UCSD-AML1 (cell line): Measurements from ENCODE around the gene GRM4.
"Not testable (repeated sequence)": the region's sequence is repeated elsewhere in the genome, so short reads cannot be mapped to it uniquely, and the experiment has no call there.

ENCODE experiments used
- DNase-seq: peaks from one replicate; lab custom pipeline; 2025; ENCODE audit not compliant: unreplicated experiment; lab: John Stamatoyannopoulos, UW

GRM4 gene

DNA sequence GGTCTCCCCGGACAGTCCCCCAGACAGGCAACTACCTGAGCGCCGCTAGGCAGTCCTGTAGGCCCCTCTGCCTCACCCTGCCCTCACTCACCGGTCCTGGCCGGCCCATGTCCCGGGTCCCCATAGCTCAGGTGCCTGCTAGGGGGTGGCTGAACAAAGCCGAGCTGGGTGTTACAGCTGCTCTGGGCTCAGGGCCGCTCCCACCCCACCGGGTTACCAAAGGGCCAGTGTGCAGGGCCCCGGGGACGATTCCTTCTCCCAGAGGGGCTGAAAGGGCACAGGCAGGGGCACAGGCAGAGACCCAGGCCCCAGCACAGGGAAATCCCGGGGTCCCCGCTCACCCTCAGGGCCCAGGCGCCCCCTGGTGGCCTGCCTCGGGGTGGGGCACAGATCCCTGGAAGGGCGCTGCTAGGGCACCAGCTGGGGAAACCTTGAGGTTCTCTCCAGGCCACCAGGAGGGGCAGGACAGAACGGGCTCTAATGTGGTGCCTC lies 118.4 kb downstream of the GRM4 start:
- DNase-seq, result peak; percentile 64

DNA sequence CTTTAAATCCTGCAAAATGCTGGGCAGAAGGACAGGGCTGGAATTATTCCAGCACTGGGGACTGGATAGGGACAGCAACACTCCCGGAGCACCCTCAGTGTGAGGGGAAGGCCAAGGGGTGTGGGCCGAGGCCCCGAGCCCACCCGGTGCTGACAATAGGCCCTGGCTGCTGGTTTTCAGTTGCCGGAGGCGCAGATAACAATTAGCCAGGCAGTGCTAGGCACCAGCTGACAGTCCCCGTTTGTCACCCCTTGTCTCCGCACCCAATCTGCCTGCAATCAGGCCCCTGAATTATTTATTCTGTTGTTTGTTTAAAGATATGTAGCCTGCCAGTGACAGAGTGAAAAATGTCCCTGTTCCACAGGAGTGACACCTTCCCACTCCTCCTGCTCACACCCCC lies 120.0 kb downstream of the GRM4 start:
- no peak for DNase-seq

DNA sequence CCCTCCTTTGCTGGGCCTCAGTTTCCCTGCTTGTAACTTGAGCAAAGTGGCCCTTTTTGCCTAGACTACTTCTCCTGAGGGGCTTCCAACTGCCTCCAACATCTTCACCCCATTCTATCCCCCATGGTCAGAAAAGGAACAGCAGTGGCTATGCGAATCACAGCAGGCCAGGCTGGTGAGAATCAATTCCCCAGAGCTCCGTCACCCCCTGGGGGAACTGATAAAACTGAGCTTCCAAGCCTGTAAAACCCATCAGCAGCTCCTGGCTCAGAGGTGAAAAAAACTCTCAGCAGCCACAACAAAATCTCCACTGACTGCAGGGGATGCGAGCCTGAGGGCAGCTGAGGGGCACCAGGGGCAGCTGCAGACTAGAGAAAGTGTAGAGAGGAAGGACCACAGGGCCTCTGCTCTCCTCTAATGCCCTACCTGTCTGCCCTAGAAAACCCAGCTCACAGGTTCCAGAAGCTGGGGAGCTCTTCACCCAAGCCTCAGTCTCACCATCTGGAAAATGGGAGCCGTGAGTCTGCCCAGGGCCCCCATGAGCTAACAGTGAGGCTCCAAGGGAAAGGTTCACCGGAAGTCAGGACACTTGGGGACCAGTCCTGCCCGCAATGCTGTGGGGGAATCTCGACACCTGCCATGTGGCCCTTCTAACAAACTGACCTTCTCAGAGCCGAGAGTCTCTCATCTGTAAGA lies 120.6 kb downstream of the GRM4 start:
- no peak for DNase-seq

DNA sequence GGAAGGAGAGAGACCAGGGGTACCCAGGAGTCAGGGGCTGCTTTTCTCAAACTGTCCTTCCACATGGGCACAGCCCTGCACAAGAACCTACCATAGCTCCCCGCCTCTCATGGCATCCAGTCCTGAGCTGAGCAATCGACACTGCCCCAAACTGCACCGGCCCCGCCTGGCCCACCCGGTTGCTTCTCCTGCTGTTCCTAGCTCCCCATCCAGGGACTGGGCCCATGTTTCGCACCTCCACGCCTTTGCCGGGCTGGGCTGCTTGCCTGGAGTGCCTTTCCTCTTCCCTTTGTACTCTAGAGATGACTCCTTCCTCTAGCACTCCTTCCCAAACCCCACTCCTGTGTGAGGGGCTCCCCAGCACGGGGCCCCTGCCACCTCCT lies 123.0 kb downstream of the GRM4 start:
- no peak for DNase-seq

DNA sequence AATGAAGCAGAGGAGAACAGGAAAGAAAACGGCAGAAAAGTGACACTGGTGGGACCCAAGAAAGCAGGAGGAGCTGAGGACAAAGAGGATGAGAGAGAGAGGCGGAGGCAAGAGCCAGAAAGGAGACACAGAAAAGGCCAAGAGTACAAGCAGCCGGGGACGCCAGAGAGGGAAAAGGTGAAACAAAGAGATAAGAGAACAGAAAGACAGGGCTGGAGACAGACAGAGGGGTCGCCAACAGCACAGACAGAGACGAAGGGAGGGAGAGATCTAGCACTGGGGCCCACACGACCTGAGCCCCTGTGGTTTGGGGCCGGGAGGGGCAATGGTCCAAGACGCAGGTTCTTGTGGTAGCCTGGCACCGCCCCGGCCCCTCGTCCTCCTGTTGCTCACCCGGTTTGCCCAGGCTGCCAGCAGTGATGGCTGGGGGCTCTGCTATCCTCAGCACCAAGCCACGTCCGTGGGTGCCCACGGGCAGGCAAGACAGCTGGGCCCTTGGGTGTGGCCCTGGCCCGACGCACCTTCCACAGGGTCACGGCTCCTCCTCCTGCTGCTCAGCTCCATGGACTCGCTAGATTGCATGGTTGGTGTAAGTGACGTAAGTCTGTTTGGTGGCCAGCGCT lies 123.5 kb downstream of the GRM4 start:
- no peak for DNase-seq

DNA sequence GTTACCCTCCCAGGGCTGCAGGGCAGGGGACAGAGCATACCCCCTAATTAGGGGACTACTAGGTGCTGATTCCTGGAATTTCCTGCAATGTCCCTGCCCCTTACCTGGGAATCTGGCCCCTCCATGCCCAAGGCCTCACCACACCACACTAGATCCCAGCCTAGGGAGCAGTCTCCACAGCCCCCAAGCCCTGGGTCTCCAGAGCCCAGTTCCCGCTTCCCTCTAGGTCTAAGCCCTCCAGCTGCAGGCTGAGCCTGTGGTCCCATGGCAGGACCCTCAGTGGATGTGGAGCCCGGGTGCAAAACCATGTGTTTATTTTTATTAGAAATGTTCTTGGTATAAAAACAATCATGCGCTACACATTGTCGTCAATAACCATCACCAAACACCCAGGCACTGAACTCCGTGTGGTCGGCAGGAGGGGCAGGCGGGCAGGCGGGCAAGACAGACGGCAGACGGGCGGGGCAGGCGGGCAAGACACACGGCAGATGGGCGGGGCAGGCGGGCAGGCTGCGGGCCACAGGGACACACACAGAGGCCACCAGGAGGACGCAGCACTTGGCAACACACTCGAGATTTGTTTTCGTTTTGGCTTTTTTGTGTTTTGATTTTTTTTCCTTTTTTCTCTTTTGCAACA lies 124.2 kb downstream of the GRM4 start:
- no peak for DNase-seq

DNA sequence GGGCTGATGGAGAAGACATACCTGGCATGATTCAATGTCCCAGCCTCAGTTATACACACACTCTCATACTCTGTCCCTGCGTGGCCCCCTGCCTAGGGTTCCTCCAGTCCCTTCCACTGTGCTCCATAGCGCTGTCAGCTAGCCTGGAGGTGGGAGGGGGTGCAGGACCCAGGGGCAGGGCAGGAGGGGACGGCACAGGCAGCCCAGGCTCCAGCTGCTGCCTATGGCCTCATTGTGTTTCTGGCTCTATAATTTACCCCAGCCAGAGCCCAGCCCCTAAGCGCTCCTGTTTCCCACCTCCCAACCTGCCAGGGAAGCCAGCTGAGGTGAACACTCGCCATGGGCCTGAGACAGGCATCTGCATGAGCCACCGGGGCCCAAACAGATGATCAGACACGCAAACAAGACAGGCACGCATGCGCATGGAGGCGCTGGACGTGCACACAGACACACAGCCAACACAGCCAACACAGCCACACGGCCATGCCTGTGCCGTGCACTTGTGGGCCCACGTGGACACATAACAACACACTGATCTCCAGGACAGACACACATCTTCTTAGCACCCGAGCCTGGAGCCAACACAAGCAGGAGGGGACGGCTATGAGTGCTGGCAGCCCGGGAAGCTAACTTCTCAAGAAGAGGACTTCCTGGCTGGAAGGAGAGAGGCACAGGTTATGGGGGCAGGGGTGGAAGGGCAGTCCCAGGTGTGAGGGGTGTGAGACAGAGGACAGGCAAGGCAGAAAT lies 124.9 kb downstream of the GRM4 start:
- DNase-seq, result no peak

DNA sequence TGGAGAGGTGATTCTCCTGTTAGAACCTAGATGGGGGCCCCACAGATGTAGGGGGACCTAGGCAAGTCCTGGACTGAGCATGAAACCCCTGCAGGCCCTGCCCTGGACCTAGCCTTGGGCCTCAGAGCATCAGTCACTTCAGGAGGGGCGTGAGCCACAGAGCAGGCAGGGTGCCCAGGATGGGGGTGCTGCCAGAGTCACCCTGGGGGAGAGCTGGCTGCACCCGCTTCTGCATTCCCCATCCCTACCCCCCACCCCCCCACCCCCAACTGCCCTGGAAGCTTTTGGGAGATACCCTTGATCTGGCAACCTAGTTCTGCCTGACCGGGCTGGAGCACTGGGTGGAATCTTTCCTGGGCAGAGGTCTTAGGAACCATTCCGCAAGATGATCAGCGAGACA lies 125.6 kb downstream of the GRM4 start:
- no peak for DNase-seq

DNA sequence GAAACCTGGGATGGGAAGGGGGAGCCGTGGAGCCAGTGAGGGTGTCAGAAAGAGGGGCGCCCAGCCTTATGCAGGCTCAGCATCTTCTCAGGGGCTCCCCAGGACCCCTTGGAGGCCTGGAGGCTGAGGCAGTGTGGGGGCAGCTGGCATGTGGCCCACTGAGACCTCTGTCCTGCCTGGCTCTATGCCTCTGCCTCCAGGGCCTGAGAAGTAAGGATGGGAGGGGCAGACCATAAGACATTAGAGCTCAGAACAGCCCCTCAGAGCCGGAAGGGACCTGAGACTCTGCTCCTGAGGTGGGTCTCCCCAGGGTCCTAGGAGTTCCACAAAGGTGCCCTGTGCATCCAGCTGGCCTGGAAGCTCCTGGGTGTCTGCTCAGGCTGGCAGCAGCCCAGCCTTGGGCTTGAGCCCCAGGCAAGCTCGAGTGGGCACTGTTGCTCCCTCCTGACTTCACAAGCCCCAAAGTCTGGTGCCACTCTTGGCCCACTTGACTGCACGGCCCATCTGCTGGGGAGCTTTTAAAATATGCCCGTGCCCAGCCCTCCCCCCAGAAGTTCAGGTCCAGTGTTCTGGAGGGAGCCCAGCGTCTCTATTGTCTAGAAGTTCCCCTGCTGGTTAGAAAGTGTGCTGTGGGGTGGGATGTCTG lies 126.8 kb downstream of the GRM4 start:
- no peak for DNase-seq

DNA sequence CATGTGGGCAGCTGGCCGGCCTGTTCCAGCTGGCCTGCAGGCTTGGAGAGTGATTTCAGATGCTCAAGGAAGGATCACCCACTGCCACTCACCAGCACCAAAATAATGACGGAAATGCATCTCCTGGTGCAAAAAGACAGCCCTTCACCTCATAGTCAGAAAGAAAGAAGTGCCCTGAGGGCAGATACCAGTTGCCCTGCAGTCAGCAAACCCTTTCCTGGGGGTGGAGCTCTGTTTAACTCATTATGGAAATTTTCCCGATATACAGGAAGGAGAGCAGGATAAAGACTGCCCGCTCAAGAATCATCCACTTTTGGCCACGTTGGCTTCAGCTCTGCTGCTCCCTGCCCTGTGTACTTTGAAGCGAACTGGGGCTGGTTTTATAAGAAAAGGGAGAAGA lies 127.9 kb downstream of the GRM4 start:
- no peak for DNase-seq

DNA sequence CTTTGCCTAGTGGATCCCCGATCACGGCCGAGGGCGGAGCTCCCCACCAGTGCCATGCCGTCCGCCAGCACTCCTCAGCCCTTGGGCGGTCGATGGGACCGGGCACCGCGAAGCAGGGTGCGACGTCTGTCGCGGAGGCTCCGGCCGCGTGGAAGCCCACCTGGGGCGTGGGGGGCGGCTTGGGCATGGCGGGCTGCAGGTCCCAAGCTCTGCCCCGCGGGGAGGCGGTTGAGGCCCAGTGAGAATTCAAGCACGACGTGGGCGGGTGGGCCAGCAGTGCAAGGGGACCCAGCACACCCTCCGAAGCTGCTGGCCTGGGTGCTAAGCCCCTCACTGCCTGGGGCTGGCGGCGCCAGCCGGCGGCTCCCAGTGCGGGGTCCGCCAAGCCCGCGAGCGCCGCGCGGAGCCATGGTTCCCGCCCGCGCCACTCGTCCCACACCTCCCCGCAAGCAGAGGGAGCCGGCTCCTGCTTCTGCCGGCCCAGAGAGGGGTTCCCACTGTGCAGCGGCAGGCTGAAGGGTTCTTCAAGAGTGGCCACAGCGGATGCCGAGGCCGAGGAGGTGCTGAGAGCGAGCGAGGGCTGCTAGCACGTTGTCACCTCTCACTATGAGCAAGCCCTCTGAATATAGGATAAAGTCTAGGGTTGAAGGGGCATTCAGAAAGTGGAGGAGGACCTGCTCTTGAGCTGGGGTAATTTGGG lies 128.6 kb downstream of the GRM4 start:
- DNase-seq, result no peak

DNA sequence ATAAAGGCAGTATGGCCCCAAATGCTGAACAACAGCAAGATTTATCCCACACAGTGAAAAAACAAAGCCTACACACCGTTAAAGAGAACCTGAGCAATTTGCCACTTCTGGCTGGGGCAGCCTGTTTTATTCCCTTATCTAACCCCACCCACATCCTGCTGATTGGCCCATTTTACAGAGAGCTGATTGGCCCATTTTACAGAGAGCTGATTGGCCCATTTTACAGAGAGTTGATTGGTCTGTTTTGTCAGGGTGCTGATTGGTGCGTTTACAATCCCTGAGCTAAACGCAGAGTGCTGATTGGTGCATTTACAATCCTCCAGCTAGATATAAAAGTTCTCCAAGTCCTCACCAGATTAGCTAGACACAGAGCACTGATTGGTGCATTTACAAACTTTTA lies 129.3 kb downstream of the GRM4 start:
- DNase-seq, result not testable (repeated sequence)

DNA sequence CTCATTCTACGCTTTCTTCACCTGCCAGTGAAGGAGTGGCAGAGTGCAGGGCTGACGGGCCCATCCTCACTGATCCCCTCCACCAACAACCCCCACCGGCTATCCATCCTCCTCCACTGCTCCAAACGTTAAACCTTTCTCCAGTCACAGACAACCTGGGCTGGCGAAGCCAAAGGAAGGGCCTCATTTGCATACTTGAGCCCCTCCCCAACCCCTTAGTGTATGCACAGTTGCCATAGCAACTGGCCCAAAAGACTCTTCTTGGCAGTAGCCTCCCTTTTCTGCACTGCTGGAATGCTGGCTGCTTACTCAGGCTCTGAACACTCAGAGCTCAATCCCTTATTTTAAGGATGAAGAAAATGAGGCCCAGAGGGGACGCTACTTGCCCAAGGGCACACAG lies 130.3 kb downstream of the GRM4 start:
- DNase-seq, result no peak

DNA sequence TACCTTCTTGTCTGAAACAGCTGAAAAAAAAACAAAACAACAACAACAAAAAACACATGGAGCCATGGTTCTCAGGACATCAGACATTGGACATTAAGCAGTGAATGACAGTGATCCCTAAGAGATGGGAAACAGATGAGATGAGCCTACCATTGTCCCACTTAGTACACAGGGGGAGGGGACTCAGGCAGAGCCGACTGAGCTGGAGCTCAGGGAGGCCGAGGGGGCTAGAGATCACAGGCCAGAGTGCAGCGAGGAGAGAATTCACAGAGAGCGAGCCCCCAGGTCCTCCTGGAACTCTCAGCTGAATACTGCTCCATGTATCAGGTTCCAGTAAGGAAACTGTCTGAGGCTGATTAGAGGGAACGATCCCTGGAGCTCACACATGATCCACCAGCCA lies 134.6 kb downstream of the GRM4 start:
- no peak for DNase-seq

DNA sequence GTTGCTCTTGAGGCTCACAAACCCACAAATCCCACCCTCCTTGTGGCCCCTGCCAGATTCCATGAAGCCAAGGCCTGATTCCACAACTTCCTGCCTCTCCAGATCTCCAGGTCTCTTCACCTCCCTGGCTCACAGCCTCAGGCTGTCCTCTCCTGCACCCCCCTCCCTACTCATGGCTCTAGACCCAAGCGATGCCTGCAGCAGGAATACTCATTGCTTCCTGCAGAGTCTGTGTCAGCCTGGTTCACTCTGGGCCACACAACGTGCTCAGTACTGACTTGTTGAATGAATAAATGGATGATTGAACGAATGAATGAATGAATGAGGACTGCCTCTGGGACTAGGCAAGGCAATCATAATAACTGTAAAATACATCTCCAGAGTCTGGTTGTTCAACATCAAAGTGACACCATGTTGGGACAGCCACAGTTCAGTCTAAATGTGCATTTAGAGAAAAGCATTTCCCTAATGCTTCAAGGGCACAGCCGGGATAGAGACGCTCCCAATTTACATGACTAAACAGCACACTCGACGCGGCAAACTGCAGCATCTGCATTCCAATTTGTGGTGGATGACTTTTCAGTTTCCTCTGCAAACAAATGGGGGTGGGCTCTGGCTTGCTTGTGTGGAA lies 139.9 kb downstream of the GRM4 start:
- no peak for DNase-seq

DNA sequence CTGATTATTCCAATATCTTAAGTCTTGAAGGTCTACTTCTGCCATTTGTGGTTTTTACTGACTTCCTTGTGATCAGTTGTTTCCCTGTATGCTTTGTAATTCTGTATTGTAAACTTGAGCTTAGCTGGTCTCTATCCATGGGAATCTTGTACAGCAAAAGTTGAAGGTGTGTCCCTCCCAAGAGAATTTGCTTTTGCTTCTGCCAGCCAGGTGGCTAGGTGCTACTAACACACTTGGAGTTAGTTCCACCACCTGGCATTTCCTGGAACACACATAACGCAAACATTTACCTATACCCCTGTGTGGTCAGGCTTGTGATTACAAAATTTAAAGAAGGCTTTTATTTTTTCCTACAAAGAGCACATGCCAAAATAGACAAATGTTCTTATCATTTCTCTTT lies 141.2 kb downstream of the GRM4 start:
- DNase-seq, result no peak

DNA sequence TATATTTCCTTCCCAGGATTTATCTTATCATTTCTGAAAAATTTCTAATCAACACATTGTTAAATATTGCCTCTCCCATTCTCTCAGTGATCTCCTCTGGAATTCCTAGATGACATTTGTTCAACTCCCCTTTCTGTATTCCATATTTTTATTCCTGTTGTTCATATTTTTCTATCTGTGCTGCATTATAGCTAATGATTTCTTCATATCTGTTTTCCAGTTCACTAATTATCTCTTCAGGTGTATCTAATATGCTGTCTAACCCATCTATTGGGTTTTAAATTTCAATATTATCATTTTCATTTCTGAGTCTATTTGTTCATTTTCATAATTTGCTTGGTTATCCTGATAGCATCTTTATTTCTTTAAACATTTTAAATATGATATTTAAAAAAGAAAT lies 141.9 kb downstream of the GRM4 start:
- DNase-seq, result no peak

DNA sequence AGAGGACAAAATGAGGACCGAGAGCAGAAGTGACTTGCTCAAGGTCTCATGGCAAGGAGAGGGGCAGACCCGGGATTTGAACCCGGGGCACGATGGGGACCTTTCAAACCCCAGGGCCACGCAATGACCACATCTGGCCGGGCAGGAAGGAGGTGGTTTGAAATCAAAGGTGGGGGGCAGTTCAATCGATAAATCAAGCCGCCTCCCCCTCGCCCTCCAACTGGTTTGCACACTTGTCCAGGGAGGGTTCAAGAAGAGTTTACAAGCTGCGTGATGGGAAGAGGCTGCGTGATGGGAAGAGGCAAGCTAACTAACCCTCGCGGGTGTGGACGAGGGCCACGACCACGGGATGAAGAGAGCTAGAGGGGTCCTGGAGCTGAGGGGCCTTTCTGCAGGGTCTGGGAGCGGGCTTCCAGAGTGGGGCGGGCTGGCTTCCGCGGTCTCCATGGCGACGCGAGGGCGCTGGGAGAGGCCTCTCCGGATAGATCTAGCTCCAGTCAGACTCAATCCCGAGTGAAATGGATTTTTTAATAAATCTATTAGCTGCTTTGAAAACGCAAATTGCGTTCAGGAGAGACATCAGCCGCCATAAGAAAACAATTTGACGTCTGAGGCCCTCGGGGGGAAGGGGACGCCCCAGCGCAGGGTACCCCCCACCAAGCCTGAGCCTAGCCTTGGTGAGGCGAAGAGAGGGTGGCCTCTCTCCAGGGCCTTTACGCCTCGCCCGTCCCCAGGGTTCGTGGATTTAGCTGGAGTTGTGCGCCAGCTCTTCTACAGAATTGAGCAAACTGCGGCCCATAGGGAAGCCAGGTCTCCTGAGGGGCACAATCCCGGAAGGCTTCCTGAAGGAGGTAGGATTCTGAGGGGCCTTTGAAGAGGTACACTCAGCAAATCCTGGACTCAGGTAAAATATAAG lies 143.9 kb downstream of the GRM4 start:
- DNase-seq, result no peak

DNA sequence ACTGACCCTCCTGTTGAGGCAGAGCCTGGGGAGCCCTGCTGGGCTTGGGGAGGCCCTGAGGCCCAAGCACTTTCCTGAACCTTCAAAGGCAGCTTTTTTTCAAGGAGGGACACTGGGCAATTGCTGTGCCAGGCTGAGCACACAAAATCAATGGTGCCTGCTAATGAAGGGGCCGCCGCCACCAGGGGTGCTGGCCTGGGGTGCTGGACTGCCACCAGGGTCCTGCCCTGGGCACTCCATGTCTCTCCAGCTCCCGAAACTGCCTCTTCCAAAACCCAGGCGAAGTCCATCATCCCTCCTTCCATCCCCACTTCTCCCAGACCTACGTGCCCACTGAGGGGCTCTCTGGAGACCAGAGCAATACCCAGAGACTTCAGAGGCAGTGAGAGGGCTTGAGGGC lies 145.6 kb downstream of the GRM4 start:
- no peak for DNase-seq
